Smooth muscle cell (in vitro differentiated cells): ENCODE results near the gene NR4A1. TPM values are rescaled to one million over a fixed set of nuclear protein-coding genes. Genes with fewer than 3 reads are reported as not detected.
A peak's percentile ranks its signal among the peaks of the same experiment; 100 is the strongest.

Source experiments
- DNase-seq: peaks from one replicate; lab custom pipeline; 2025; ENCODE audit not compliant: unreplicated experiment; lab: John Stamatoyannopoulos, UW
- H2AFZ ChIP-seq: fragments of 200-600 bp; sonication (generic); 2 replicates; pipeline ENCODE4 v1.6.0; 2016; ENCODE audit warnings: antibody characterized with exemption, low read depth, mild to moderate bottlenecking
- H3F3A ChIP-seq: fragments of 200-600 bp; sonication (generic); 2 replicates; pipeline ENCODE4 v1.6.0; 2017; ENCODE audit warnings: antibody characterized with exemption, low read depth
- H3K27ac ChIP-seq: fragments of 200-600 bp; sonication (generic); 2 replicates; pipeline ENCODE4 v1.5.1; 2016; ENCODE audit warnings: low read depth, mild to moderate bottlenecking
- H3K27me3 ChIP-seq: fragments of 200-600 bp; sonication (generic); 2 replicates; pipeline ENCODE4 v1.6.1; 2016; ENCODE audit warnings: low read depth, mild to moderate bottlenecking
- H3K36me3 ChIP-seq: fragments of 200-600 bp; sonication (generic); 2 replicates; pipeline ENCODE4 v1.5.1; 2016; ENCODE audit warnings: low read depth
- H3K4me1 ChIP-seq: fragments of 200-600 bp; sonication (generic); 2 replicates; pipeline ENCODE4 v1.5.1; 2016; ENCODE audit warnings: low read depth
- H3K4me2 ChIP-seq: fragments of 200-600 bp; sonication (generic); 2 replicates; pipeline ENCODE4 v1.6.0; 2016; ENCODE audit warnings: mild to moderate bottlenecking
- H3K4me3 ChIP-seq: fragments of 200-600 bp; sonication (generic); 2 replicates; pipeline ENCODE4 v1.5.1; 2016; ENCODE audit warnings: mild to moderate bottlenecking
- H3K79me2 ChIP-seq: fragments of 200-600 bp; sonication (generic); 2 replicates; pipeline ENCODE4 v1.6.0; 2016; ENCODE audit warnings: low read depth, mild to moderate bottlenecking
- H3K9ac ChIP-seq: fragments of 200-600 bp; sonication (generic); 2 replicates; pipeline ENCODE4 v1.6.0; 2016; ENCODE audit warnings: low read depth
- H3K9me3 ChIP-seq: fragments of 200-600 bp; sonication (generic); replicated peaks from 2 replicates; pipeline ENCODE4 v1.5.1; 2016; ENCODE audit warnings: low read depth
- H4K20me1 ChIP-seq: fragments of 200-600 bp; sonication (generic); 2 replicates; pipeline ENCODE4 v1.6.0; 2016; ENCODE audit warnings: low read depth
- CTCF ChIP-seq: fragments of 200-600 bp; sonication (generic); IDR thresholded peaks from 2 replicates; pipeline ENCODE4 v1.5.1; 2017; ENCODE audit warnings: borderline replicate concordance, mild to moderate bottlenecking, antibody characterized with exemption; ENCODE audit not compliant: insufficient read depth, poor library complexity, severe bottlenecking
- WGBS: methylation state at CpG from one replicate; pipeline ENCODE4 v1.1.7; 2016; ENCODE audit warnings: low lambda C conversion rate; 5-methylcytosine and 5-hydroxymethylcytosine counted together
- polyA plus RNA-seq: library from polyadenylated mRNA; unstranded; fragments of >200 nt; fragmentation: Nextera tagmentation; extraction: Ambion mirVana; gene quantifications from 2 replicates; pipeline ENCODE4 v1.2.1, GENCODE V29; 2016
- total RNA-seq: library from RNA; depleted of rRNA; stranded (reverse); fragments of >200 nt; gene quantifications from 2 replicates; pipeline ENCODE4 v1.2.3, GENCODE V29; 2014

NR4A1 gene
- total and polyA plus RNA-seq, 2 experiments from 2014 or later, result 182 to 634 TPM

DNA sequence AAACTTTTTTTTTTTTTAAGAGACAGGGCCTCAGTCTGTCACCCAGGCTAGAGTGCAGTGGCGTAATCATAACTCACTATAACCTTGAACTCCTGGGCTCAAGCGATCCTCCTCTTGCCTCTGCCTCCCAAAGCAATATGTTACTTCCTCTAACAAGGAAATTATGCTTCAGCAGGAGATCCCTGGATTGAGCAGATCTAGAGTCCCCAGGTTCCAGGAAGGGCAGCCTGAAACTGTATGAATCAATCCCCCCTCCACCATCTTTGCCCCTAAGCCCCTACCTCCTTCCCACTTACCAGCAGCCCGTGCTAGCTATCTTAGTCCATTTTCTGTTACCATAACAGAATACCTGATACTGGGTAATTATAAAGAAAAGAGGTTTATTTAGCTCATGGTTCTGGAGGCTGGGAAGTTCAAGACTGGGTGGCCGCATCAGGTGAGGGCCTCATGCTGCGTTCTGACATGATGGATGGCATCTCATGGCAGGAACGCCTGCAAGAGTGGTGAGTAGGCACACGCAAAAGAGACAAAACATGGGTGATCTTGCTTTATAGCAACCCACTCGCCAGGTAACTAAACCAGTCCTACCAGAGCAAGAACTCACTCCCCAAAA lies 39.5 kb upstream of the NR4A1 start:
- 98% methylated on average over 8 of the region's 8 CpGs for WGBS

GRCh38 chr12:52013626-52014310 lies 37.5 kb upstream of the NR4A1 start:
- peaks cover 12% of the 10 kb centered on the region for H3F3A ChIP-seq
- H3K27me3 ChIP-seq, result no peaks in the 10 kb centered on the region
- H3K79me2 ChIP-seq, result no peaks in the 10 kb centered on the region
- no peak for TF ChIP-seq CTCF
- no peaks in the 10 kb centered on the region for H3K36me3 ChIP-seq
- H3K4me1 ChIP-seq, result peaks cover 20% of the 10 kb centered on the region
- no peak overlapping the region for H3K4me2 ChIP-seq
- H3K9me3 ChIP-seq, result no peaks in the 10 kb centered on the region
- 80% methylated on average over 16 of the region's 16 CpGs for WGBS
- no peak overlapping the region for H3K9ac ChIP-seq
- DNase-seq, result no peak
- H2AFZ ChIP-seq, result no peak overlapping the region
- no peak overlapping the region for H3K27ac ChIP-seq
- H4K20me1 ChIP-seq, result no peaks in the 10 kb centered on the region
- no peak overlapping the region for H3K4me3 ChIP-seq

More for the DNA sequence above, 39.5 kb upstream of the NR4A1 start:
- H3K27ac ChIP-seq, result no peak overlapping the region
- no peak overlapping the region for H3K4me2 ChIP-seq
- H3K79me2 ChIP-seq, result peaks cover 7% of the 10 kb centered on the region
- H4K20me1 ChIP-seq, result peaks cover 10% of the 10 kb centered on the region
- no peak overlapping the region for H3K4me3 ChIP-seq
- peaks cover 13% of the 10 kb centered on the region for H3F3A ChIP-seq
- H2AFZ ChIP-seq, result no peak overlapping the region
- H3K9ac ChIP-seq, result no peak overlapping the region
- H3K36me3 ChIP-seq, result no peaks in the 10 kb centered on the region
- no peak for TF ChIP-seq CTCF
- H3K9me3 ChIP-seq, result no peaks in the 10 kb centered on the region
- peaks cover 20% of the 10 kb centered on the region for H3K4me1 ChIP-seq
- no peaks in the 10 kb centered on the region for H3K27me3 ChIP-seq
- DNase-seq, result no peak

DNA sequence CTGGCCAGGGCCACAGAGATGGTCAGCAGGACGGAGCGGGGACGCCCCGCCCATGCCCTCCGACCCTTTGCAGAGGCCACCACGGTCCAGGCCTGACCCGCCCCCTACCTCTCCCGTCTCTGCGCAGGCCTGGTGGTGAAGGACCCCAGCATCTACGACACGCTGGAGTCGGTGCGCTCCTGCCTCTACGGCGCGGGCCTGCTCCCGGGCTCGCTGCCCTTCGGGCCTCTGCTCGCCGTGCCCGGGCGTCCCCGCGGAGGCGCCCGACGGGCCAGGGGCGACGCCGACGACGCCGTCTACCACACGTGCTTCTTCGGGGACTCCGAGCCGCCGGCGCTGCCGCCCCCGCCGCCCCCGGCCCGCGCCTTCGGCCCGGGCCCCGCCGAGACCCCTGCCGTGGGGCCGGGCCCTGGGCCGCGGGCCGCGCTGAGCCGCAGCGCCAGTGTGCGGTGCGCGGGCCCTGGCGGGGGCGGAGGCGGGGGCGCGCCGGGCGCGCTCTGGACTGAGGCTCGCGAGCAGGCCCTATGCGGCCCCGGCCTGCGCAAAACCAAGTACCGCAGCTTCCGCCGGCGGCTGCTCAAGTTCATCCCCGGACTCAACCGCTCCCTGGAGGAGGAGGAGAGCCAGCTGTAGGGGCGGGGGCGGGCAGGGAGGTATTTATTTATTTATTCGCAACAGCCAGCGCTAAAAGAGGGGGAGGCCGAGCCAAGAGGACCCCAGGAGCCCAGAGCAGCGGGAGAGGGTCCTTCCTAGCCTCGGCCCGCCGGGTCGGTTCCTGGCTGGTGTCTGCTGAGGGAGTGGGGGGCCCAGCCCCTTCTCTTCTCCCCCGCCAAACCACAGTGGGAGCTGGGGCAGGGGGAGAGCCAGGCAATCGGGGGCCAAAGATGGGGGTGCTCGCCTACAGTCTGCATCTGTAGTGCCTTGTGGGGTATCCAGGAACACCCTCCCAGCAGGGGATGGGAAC lies 36.4 kb upstream of the NR4A1 start:
- H3K27me3 ChIP-seq, result no peaks in the 10 kb centered on the region
- H3K9ac ChIP-seq, result no peak overlapping the region

More for the DNA sequence above, 36.4 kb upstream of the NR4A1 start:
- no peak for DNase-seq
- Histone ChIP-seq H3K27ac (no peak overlapping the region), H2AFZ (no peak overlapping the region), H3K79me2 (no peaks in the 10 kb centered on the region), H3K36me3 (no peaks in the 10 kb centered on the region), H3K4me2 (peak overlapping the region; percentile 59), H3K9me3 (no peaks in the 10 kb centered on the region), H3K4me3 (no peak overlapping the region), H4K20me1 (no peaks in the 10 kb centered on the region), H3K4me1 (peaks cover 10% of the 10 kb centered on the region), H3F3A (peaks cover under 1% of the 10 kb centered on the region)
- WGBS, result 45% methylated on average over 50 of the region's 93 CpGs
- TF ChIP-seq CTCF, result no peak
